Stimulated activated naive CD8-positive, alpha-beta T cell treated with anti-CD3 and anti-CD28 coated beads, Interleukin-15, Interleukin-2, amounts not matched to agents 100 U/mL and 50 U/mL, for 24 hours (primary cell): ENCODE results near the gene TPBGL.
A peak's percentile ranks its signal among the peaks of the same experiment; 100 is the strongest.

Experiments used
- ATAC-seq: fragments of 150-1000 bp; cut with Tn5 transposase; one replicate; pipeline ENCODE4 v1.10.0; 2021
- DNase-seq: peaks from one replicate; pipeline ENCODE4 v3.0.0; 2021

TPBGL gene, protein sequence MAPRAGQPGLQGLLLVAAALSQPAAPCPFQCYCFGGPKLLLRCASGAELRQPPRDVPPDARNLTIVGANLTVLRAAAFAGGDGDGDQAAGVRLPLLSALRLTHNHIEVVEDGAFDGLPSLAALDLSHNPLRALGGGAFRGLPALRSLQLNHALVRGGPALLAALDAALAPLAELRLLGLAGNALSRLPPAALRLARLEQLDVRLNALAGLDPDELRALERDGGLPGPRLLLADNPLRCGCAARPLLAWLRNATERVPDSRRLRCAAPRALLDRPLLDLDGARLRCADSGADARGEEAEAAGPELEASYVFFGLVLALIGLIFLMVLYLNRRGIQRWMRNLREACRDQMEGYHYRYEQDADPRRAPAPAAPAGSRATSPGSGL

DNA sequence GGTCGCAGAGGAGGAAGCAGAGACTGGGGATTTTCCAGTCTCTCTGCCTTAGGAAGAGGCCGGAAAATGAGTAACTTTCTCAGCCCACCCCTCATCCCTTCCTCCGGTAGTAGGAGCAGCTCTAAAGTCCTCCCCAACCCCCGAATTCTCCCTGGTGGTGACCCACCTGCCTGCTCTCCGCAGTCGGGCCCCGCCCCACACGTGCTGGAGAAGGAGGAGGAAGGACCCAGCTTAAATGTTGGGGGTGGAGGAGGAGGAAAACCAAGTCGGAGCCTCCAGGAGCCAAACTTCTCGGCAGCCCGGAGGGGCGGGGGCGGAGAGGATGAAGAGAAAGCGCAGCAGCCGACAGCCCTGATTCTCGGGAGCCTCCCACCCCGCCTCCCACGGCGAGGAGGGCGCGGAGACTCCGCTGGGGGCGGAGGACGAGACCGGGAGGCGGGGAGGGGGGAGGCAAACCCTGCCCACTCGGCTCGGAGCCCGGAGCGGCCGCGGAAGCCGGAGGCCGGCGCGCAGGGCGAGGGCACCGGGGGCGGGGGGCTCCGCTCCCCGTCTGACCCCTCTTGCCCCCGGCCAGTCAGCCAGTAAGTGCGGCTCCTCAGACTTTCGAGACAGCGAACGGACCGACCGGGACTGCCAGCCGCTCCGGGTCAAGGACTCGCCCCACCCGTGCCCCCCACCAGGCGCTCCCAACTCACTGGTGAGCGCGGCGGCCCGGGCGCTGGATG, at the start of gene TPBGL:
TSS of gene TPBGL (plus strand) at position 464 of the 725 bp plus-strand sequence. CDS start 276 bp downstream, outside the sequence.
- ATAC-seq, result no peak
- peak; percentile 36 for DNase-seq

DNA sequence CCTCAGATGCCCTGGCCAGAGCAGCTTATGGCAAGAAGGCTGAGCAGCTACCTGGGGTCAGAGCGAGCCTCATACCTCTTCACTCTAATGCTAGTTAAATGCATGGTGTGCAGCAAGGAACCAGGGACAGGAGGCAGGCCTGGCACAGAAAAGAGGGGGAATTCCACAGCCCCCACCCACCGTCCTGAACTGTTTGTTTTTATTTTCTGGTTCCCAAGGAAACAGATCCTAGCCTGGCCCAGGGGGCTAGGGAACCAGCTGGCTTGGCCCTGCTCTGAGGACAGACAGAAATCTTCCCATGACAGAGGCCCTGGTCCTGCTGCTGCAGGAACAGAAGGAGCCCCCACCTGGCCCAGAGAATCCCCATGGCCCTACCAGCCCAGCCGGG, 49.2 kb upstream of the TPBGL start:
- no peak for DNase-seq
- no peak for ATAC-seq

DNA sequence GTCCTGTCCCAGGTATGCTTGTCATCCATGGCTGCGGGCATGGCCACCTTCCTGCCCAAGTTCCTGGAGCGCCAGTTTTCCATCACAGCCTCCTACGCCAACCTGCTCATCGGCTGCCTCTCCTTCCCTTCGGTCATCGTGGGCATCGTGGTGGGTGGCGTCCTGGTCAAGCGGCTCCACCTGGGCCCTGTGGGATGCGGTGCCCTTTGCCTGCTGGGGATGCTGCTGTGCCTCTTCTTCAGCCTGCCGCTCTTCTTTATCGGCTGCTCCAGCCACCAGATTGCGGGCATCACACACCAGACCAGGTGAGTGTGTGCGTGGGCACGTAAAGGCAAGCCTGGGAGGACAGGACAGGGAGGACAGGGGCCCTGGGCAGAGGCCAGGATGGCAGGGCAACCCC, 47.3 kb upstream of the TPBGL start:
- DNase-seq, result no peak

DNA sequence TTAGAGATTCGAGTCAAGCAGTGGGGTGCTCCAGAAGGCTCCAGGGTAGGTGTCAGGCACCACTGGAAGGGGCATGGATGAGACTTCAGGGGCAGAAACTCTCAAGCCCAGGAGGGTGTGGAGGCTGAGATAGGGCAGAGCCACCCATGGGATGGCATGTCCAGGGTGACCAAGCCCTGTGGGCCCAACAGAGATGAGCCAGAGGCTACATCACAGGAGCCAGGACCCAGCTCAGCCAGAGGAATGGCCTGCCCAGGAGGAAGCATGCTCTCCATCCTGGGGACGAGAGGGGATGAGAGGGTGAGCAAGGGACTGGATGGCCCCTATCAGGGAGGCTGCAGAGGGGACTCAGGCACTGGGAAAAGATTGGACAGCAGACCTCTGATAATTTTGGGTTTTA, 46.9 kb upstream of the TPBGL start:
- ATAC-seq, result no peak
- DNase-seq, result no peak

More for the DNA sequence above, 47.3 kb upstream of the TPBGL start:
- ATAC-seq, result no peak

DNA sequence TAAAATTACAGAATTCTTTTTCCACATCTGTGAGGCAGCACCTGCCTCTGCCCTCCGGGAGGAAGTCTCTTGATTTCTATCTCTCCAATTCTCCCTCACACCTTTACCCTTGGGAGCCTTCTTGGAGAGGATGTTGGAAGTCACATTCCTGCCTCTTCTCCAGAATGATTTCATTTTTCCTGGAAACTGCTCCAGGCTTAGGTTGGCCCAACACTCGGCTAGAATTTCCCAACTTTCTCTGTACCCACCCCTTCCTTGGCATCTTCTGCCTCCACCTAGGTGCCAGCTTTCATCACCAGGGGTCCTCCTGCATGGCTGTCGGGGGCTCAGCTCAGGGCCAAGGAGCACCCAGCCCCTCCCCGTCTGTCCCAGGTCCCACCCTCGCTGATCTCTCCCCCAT, 46.4 kb upstream of the TPBGL start:
- no peak for ATAC-seq
- no peak for DNase-seq

DNA sequence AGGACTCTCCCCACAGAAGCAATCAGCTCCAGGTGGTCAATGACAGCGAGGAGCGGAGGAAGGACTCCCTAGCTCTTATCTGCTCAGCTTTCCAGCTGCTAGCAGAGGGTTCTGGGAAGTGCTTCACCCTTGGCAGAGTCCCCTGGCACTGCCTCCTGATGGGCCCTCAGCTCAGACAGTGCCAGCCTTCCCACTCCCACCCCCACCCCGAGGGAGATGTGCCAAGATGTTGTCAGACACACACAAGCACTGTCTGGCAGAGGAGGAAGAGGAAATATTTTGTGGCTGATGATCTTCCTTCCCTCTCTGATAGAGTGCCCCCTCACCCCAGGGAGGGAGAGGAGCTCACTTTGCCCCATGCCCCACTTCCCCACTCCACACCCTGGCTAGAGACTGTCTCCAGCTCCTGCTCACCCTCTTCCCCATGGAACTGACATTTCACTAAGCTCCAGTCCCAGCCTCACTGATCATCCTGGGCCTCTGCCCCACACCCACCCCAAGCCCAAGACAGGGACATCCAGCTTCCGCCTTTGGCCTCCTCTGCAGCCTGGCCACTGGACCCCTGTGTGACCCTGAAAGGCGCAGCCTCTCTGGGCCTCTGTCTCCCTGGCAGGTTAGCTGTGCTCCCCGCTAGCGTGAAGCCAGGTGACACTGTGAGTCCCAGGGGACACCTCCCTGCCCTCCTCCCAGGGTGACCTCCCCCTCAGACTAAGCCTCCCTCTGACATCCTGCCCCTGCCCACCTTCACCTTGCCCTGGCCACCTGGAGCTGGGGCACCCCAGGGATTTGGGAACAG, 45.2 kb upstream of the TPBGL start:
- ATAC-seq (no peak), DNase-seq (no peak)

DNA sequence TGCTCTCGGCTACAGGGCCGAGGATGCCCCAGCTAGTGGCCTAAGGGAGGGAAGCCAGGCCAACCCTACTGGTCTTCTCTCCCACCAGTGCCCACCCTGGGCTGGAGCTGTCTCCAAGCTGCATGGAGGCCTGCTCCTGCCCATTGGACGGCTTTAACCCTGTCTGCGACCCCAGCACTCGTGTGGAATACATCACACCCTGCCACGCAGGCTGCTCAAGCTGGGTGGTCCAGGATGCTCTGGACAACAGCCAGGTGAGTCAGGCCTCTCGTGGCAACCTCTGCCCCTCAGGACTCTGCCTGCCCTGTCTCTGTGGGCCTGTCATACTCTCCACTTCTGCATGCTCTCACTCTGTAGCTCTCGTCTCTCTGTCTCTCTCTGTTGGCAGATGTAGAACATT, 44.1 kb upstream of the TPBGL start:
- DNase-seq, result no peak
- ATAC-seq, result no peak

DNA sequence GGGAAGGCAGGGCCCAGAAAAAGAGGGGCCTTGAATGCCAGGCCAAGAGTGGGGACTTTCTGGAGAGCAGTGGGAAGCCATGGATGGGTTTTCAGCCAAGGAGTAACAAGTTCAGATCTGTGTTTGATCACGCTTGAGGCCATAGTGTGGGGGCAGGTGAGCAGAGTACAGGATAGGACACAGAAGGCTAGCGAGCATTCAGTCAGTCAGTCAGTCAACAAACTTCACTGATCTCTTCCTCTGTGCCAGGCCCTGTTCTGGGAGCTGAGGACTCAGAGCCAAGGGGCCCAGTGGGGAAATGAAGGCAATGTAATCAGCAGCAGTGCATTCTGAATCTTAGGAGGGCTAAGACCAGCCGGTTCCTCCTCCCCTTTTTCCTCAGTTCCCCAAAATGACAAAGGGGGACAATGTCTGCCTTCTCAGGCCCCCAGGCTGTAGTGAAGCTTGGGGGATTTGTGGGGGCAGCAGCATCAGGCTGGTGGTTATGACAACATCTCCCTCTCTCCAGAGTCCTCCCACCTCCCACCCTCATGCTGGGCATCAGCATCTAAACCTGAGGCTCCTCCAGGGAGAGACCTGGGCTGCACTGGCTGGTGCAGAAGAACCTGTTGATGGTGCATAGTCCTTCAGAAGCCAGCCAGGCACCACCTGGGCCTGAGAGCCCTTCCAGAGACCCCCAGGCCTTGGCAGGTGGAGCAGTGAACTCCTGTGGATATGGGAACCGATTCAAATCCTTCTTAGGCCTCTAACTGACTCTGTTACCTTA, 42.9 kb upstream of the TPBGL start:
- no peak for ATAC-seq

DNA sequence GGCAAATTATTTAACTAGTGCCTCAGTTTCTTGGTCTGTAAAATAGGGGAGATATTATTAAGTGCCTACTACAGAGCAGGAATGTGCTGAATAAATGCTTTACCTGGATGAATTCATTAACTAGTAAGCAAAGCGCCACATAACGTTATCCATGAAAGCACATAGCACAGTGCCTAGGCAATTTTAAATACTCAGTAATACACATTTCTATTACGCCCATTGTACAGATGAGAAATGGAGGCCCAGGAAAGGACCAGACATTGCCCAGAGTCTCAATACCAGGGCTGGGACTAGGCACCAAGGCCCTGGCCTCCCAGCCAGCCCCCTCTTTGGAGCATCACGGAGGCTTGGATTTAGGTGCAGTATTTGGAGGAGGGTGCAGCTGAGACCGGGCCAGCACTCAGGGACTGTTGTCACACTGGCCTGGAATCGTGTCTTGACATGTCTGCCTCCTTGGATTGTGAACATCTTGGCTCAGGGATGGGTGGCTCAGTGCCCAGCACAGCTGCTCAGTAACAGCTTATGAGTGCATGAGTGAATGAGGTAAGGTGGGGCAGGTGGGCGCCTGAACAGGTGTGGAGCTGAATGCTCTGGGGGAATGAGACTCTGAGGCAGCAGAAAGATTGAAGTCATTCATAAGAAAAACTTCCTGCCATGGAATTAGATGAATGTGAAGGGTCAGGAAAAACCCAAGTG, 42.1 kb upstream of the TPBGL start:
- DNase-seq (no peak), ATAC-seq (no peak)

More for the DNA sequence above, 42.9 kb upstream of the TPBGL start:
- no peak for DNase-seq

DNA sequence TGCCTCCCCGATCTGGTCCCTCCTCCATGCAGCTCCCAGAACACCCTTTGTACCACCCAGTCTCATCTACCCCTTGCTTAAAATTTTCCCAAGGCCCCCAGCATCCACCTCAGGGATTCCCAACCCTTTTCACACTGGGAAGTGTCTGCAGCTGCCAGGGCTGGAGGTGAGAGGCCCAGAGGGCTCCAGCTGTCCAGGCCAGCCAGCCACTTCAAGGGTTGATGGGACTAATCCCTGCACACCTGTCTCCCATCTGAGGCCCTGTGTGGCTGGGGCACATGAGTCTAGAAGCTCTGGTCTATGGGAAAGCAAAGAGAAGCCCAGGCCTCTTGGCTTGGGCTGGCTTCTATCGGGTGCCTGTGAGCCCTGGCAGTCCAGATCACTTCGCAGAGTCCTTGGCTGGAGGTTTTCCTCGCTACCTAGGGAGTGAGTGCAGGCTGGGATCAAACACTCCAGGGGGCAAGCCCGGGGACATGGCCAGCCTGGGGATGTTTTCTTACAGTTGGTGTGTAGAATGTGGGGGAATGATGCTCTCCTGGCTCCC, 41.1 kb upstream of the TPBGL start:
- DNase-seq (no peak), ATAC-seq (no peak)

DNA sequence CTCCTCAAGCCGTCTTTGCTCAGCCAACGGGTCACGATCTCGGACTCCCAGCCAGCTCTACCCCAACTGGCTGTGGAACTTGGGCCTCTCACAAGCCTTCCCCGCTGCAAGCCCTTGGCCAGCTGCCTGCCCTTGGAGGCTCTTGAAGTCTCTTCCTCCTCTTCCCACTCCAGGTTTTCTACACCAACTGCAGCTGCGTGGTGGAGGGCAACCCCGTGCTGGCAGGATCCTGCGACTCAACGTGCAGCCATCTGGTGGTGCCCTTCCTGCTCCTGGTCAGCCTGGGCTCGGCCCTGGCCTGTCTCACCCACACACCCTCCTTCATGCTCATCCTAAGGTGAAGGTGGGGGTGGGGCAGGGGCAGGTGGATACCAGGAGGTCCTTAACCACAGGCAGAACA, 40.5 kb upstream of the TPBGL start:
- no peak for ATAC-seq
- no peak for DNase-seq

DNA sequence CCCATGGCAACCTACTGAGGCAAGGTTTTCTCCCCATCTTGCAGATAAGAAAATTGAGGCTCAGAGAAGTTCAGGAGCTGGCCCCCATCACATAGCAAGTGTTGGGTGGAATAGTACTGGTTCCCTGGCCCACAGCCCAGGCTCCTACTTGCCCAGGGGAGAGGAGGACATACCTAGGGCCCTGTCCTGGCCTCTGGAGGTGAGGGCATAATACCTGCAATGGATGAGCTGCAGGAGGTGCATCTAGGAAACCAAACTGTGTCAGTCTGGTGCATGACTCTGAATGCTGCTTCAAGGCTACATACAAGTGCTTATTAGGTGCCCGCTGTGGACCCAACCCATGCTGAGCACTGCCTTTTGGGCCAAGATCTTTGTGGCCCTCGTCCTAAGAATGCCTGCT, 40.0 kb upstream of the TPBGL start:
- DNase-seq, result no peak
- no peak for ATAC-seq

DNA sequence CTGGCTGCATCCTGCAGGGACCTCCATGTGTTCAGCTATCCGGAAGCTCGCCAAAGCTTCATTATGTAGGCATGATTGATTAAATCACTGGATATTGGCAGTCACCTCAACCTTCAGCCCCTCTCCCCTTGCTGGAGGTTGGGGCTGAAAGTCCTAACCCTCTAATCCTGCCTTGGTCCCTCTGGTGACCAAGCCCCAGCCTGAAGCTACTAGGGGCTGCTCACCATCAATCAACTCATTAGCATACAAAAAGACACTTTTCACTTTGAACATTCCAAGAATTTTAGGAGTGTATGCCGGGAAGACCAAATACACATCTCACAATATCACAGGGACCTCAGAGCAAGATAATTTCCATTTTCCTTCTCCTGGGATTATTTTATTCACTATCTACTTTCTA, 38.8 kb upstream of the TPBGL start:
- DNase-seq, result no peak
- ATAC-seq, result no peak

DNA sequence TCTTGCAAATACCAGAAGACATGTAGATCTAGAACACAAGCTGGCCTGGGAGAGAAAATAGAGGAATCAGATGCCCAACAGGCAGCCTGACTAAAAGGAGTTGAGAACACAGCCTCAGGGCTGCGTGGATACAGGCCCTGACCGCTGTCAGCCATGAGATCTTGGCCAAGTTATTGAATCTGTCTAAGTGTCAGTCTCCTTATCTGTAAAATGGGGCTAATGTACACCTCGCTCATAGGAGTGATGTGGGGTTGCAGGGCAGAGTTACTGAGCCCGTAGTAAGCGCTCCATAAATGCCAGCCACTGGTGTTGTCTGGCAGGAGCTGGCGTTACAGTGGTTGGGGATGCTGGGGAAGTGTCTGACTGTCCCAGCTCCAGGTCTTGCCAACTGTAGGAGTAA, 38.4 kb upstream of the TPBGL start:
- ATAC-seq, result no peak
- DNase-seq, result no peak

DNA sequence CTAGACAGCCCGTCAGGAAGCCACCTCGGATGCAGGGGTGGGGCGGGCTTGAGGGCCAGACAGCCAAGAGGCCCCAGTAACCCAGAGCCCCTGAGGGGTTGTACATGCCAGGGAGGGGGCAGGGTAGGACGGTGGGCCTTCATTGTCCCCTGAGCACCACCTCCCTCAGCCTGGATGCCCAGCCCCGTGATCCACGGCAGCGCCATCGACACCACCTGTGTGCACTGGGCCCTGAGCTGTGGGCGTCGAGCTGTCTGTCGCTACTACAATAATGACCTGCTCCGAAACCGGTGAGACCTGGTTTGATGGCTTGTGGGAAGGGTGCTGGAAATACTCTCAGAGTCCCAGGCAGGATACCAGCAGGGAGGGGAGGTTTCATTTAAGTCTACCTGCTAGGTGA, 37.4 kb upstream of the TPBGL start:
- DNase-seq (no peak), ATAC-seq (no peak)

DNA sequence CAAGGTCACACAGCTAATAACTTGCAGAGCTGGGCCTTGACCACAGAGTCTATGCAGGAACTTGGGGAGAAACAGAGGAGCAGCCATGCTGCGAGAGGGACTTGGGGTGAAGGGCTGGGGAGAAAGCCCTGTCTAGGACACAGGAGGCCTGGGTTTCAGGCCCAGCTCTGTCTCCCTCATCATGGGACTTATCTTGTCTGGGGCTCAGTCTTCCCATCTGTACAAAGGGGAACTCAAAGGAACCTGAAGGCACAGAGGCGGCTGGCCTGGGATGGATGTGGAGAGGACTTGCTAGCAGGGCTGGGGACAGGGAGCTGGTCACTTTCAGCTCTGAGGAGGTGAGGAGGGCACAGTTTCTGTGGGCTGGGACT, 36.9 kb upstream of the TPBGL start:
- DNase-seq (no peak), ATAC-seq (no peak)

DNA sequence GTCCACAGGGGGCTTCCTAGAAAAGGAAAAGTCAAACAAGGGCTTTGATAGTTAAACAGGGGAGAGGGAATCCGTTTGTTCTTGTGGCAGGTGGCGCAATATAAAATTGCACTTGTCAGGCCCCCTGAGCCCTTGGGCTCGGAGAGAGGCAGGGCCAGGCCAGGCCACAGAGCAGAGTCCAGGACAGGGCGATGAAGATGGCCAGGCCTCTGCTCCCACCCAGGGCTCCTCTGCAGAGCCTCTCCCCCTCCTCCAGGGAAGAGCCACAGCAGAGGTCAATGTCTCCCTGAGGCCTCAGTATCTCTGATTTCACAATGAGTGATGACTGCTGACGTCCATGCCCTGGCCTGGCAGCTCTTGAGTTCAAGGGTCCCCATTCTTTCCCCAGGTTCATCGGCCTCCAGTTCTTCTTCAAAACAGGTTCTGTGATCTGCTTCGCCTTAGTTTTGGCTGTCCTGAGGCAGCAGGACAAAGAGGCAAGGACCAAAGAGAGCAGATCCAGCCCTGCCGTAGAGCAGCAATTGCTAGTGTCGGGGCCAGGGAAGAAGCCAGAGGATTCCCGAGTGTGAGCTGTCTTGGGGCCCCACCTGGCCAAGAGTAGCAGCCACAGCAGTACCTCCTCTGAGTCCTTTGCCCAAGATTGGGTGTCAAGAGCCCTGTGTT, 36.4 kb upstream of the TPBGL start:
- ATAC-seq, result no peak
- DNase-seq, result no peak

DNA sequence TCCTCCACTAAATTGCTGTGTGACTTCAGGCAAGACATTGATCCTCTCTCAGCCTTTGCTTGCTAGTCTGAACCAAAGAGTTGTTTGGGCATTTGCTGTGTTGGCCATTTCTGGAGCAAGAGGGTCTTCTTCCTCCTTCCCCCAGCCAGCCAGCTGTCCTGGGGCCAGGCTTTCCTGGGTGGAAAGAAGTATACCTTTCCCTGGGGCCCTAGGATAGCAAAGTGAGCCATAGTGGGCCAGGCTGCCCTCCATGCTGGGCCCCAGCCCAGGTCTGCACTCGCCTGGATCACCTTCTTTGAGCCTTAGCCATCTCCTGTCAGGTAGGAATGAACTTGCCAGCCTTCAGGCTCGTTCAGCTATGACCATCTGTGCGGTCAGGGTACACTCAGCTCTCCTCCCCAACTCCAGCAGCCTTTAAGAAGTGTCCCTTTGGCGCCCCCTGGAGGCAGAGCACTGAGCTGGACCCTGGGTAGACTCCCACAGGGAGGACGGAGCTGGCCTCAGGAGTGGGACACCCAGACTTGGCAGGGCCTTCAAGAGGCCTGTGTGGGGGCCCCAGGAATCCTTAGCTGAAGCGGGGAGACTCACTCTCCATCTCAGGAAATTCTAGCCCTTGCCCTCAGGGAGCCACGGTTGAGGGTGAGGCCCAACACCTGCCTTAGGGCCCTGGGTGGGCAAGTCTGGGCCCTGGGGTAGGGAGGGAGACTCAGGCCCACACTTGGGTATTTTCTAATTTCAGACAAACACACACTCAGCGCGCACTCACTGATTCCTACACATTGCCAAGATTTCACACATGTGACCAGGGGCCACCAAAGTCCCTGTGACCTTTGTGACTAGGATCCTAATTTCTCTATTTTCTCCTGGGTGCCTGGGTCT, 35.6 kb upstream of the TPBGL start:
- DNase-seq, result peak; percentile 90
- ATAC-seq, result peak; percentile 86

DNA sequence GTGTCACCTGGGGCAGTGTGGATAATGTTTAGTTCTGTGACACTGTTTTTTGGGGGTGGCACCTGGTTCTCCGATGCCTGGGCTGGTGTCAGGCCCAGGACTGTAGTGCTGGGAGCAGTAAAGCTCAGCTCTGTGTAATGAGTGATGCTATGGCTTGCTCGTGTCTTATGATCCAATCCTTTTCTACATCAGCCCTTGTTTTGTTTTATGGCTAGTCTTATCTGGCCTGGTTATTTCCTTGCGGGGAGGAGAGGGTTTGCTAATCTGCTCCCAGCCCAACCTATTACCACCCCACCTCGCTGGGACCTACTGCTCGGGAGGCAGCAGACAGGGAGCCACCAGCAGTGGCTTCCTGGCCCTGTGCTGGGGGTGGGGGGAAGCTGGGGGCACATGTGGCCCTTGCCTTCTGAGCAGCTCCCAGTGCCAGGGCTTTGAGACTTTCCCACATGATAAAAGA, 35.0 kb upstream of the TPBGL start:
- ATAC-seq (no peak), DNase-seq (no peak)

DNA sequence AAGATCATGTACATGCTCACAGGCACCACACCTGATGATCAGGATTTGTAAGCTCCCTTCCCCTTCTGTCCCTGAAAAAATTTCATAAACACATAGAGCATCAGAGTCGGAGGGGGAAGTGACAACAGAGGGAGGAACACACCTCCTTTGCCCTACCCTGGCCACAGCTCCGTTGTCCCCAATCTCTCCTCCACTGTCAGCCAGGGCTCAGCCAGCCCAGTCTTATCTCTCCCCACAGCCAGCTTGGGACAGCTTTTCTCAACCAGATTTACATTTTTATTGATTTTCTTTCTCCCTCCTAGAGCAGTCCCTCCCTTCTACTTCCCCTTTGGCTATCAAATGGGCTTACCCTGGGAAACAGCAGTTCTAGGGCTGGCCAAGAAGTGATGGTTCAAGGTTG, 32.1 kb upstream of the TPBGL start:
- ATAC-seq (no peak), DNase-seq (no peak)
